GM19463 (cell line): ENCODE measurements around the gene TELO2.

ENCODE experiments used
- ATAC-seq: cut with Tn5 transposase; IDR thresholded peaks from one replicate; pipeline ENCODE4 v1.9.1; 2021; ENCODE audit warnings: mild to moderate bottlenecking, moderate library complexity; ENCODE audit not compliant: unreplicated experiment

TELO2 gene

GRCh38 chr16:1492923-1493745 is at the start of gene TELO2:
Gene TELO2, plus strand, starts transcription at chr16:1493360. Its CDS starts 922 bp downstream, at chr16:1494282.
- peak; percentile 61 for ATAC-seq

GRCh38 chr16:1443403-1443973 is 49.7 kb upstream of the TELO2 start:
- ATAC-seq, result no peak

- no peak for ATAC-seq
Observed at GRCh38 chr16:1443980-1444729, 49.0 kb upstream of the TELO2 start, which contains the start of gene CCDC154. Gene CCDC154, minus strand, starts transcription at chr16:1444556. Its CDS starts 234 bp downstream, at chr16:1444322.

- ATAC-seq, result peak; percentile 53
Observed at GRCh38 chr16:1444730-1445517, 48.2 kb upstream of the TELO2 start.

- no peak for ATAC-seq
Observed at GRCh38 chr16:1445518-1446203, 47.5 kb upstream of the TELO2 start.

DNA sequence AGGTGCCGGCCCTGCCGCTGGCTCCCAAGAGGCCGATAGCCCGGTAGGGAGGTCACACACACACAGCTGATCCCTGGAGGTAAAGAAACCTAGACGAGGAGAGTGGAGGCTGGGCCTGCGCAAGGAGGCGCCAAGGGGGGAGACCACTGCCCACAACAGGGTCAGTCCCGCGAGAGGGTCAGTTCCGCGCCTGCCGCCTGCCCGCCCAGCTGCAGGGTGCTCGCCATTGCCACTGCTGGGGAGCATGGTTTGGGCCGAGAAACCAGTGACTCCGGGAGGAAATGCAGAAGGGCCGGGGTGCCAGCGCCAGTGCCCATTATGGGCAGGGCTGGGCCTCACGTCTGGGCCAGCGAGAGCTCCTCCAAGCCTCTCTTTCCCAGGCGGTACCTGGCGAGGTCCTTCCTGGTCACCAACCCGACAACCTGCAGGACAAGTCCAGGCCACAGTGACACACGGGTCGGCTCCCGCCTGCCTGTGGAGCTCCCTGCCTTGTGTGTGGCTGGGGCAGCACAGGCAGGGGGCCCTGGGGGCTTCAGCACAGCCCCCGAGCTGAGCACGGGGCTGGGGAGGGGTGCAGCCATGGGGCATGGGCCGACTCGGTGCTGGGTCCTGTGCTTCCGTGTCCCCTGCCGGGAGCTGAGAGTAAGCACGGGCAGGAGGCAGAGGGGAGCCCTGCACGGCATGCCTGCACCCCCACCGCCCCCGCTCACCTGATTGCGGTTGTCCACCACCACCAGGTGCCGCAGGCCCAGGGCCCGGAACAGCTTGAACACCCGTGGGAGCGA is 46.7 kb upstream of the TELO2 start:
- ATAC-seq, result no peak

- ATAC-seq, result no peak
Observed at GRCh38 chr16:1447965-1448364, 45.2 kb upstream of the TELO2 start.

GRCh38 chr16:1448536-1449116 is 44.5 kb upstream of the TELO2 start:
- ATAC-seq, result no peak

- ATAC-seq, result no peak
Observed at GRCh38 chr16:1449201-1449788, 43.9 kb upstream of the TELO2 start.

DNA sequence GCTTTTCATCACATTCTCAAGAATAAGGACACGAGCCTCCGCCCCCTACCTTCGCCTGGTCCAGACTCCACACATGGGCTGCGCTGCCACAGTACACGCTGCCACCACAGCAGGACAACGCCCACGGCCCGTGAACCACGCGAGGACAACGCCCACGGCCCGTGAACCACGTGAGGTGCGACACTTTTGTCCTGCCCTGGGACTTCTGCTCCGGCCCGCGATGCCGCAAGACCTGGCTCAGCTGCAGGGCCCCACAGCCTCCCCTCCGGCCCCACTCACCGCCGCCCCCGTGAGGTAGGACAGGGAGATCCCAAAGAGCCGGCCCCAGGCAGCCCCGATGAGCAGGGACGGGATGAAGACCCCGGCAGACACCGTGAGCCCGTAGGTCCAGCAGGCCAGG is 42.9 kb upstream of the TELO2 start:
- no peak for ATAC-seq

DNA sequence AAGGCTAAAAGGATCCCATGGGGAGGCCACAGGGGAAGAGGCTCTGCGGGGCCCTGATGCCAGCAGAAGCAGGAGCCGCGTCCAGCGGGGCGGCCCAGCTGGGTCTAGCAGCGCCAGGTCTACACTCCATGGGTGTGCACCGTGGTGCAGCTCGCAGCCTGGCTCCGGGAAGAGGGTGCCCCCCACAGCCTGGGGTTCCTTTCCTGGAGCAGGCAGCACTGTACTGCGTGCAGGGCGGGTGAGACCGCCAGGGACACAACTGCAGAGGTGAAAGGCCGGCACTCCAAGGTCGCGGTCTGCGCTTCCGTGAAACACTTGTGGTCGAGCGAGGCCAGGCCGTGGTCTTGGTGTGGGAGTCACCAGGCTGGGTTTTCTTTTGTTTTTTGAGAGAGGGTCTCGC is 42.3 kb upstream of the TELO2 start:
- no peak for ATAC-seq

DNA sequence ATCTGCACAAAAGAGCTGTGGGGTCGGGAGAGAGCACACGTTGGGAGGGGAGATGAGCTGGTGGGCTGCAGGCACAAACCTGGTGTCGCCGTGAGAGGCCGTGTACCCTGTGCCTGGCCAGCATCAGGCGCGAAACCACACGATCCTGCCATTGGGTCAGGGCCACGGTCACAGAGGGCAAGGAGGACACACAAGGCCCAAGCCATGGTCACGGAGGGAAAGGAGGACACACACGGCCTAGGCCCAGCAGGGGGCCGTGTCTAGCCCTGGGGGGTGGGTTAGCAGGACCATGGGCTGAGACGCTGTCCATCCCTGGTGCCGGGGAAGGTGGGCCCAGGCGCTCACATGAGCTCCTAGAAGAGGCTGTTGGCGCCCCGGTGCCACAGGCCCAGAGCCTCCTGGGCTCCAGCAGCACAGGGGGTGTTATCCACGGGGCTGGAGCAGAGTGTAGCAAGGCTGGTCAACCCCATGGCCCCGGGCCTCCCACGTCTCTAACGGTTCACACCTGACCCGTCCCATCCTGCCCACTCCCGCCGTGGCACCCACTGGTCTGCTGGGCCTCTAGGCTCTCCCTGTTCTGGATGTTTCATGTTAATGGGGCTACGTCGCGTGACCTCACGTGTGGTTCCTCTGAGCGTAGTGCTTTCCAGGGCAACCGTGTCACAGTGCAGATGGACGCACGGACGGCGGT is 41.3 kb upstream of the TELO2 start:
- ATAC-seq, result no peak

- no peak for ATAC-seq
Observed at GRCh38 chr16:1452530-1452929, 40.6 kb upstream of the TELO2 start.

- ATAC-seq, result no peak
Observed at GRCh38 chr16:1453316-1453715, 39.8 kb upstream of the TELO2 start.

DNA sequence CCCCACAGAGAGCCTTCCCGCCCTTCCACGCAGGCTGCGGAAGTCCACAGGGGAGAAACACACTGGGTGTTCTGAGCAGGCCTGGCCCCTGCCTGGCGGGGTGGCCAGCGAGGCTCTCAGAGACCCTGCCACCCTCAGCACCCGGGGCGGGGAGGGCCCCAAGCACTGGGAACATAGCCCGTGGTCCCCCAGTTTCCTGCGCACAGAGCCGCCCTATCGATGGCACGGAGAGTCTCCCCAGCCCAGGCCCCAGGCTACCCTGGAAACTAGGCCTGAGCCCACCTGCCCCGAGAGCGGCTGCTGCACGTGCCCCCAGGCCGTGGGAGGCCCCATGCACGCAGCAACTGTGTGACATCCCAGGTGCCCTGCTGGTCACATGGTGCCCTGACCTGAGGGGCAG is 38.6 kb upstream of the TELO2 start:
- no peak for ATAC-seq

GRCh38 chr16:1455190-1456171 is 37.7 kb upstream of the TELO2 start:
- ATAC-seq, result no peak

DNA sequence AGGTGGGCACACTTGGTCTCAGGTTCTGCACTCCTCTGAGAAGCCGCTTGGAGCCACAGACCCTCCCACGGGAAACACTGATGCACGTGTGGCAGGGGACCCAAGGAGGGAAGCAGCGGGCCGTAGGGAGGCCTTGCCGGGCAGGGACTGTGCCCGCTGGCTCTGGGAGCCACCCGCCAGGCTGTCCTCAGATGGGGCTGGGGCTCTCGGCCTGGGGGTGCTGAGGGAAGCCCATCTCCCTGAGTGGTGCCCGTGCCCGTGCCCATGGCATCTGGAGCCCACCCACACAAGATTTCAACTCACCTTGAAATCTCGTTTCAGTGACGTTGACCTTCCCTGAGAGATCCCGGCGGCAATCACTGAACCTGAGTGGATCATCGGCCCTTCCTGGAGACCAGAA is 36.2 kb upstream of the TELO2 start:
- ATAC-seq, result no peak
